ENCODE results near the gene ABCC5.
"Not testable (repeated sequence)": the region's sequence is repeated elsewhere in the genome, so short reads cannot be mapped to it uniquely, and the experiment has no call there.

The ABCC5 gene

DNA sequence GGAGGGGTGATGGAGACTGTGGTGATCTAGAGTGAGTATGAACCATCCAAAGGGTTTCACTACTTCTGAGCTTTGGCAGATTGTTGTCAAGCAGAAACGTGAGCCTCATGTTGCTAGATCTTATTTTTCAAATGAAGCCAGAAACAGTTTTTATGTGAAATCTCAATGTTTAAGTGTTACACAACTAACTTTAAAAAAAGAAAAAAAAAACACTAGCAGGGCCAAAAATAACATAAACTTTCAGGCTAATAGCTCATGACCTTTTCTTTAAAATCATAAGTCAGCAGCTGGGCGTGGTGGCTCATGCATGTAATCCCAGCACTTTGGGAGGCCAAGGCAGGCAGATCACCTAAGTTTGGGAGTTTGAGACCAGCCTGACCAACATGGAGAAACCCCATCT lies 11.8 kb upstream of the ABCC5 start:
- no peak for TF ChIP-seq ZFX (IDR thresholded peaks at IDR 0.05)
- TF ChIP-seq, protein P1, sequence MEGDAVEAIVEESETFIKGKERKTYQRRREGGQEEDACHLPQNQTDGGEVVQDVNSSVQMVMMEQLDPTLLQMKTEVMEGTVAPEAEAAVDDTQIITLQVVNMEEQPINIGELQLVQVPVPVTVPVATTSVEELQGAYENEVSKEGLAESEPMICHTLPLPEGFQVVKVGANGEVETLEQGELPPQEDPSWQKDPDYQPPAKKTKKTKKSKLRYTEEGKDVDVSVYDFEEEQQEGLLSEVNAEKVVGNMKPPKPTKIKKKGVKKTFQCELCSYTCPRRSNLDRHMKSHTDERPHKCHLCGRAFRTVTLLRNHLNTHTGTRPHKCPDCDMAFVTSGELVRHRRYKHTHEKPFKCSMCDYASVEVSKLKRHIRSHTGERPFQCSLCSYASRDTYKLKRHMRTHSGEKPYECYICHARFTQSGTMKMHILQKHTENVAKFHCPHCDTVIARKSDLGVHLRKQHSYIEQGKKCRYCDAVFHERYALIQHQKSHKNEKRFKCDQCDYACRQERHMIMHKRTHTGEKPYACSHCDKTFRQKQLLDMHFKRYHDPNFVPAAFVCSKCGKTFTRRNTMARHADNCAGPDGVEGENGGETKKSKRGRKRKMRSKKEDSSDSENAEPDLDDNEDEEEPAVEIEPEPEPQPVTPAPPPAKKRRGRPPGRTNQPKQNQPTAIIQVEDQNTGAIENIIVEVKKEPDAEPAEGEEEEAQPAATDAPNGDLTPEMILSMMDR (conservative IDR thresholded peaks at IDR 0.05): no peak
- H3K27ac ChIP-seq: no peak overlapping the region

DNA sequence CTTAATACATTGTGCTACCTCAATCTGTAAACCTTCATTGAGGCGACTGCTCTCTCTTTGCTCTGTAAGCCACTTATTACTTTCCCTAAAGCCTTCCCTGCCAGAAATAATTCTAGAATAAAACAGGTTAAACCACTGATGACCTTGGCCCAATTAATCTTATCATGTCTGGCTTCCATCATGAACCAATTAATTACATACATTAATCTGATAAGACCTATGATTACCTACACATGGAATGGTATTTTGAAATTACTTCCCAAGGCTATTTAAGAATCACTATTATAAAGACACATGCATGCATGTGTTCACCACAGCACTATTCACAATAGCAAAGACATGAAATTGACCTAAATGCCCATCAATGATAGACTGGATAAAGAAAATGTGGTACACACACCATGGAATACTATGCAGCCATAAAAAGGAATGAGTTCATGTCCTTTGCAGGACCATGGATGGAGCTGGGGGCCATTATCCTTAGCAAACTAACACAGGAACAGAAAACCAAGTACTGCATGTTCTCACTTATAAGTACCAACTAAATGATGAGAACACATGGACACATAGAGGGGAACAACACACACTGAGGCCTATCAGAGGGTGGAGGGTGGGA lies 10.7 kb upstream of the ABCC5 start:
- not testable (repeated sequence) for H3K27ac ChIP-seq

DNA sequence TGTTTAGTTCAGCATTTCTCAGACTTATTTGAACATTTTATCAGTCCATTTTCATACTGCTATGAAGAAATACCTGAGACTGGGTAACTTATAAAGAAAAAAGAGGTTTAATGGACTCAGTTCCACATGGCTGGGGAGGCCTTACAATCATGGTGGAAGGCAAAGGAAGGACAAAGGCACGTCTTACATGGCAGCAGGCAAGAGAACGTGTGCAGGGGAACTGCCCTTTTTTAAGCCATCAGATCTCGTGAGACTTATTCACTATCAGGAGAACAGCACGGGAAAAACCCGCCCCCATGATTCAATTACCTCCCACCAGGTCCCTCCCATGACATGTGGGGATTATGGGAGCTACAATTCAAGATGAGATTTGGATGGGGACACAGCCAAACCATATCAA lies 7.6 kb upstream of the ABCC5 start:
- H3K27ac ChIP-seq: not testable (repeated sequence)

DNA sequence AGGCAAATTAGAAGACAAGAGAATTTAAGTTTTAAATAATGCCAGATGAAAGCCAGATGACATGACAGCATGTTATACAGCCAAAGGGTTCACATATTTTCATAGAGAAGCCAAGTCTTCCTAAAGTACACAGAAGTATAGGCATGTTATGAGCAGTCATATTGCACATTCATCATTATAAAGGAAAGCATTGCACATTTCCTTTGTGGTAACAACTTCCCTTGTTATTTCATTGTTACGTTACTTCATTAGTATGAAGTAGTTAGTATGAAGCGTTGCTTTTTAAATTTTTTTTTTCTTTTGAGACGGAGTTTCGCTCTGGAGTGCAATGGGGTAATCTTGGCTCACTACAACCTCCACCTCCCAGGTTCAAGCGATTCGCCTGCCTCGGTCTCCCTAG lies 4.6 kb upstream of the ABCC5 start:
- no peak overlapping the region for H3K27ac ChIP-seq
- TF ChIP-seq, protein P1 (conservative IDR thresholded peaks at IDR 0.05): no peak
- no peak for TF ChIP-seq ZFX (IDR thresholded peaks at IDR 0.05)

DNA sequence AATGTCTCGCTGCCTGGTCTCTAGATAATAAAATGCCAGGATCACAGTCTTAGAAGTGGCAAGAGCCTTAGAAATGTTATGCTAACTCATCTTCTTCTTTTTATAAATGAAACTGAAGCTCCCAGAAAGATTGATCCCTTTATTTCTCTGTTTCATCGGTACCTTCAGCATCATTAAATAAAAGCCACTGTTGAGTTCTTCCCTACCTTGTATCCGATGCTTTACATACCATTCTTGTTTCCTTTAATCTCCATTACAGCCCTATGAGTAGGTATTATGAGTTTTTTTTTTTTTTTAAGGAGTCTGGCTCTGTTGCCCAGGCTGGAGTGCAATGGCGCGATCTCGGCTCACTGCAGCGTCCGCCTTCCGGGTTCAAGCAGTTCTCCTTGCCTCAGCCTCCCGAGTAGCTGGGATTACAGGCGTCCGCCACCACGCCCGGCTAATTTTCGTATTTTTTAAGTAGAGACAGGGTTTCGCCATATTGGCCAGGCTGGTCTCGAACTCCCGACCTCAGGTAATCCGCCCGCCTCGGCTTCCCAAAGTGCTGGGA lies 815 bp upstream of the ABCC5 start:
- peak overlapping the region; percentile 75 for H3K27ac ChIP-seq
- TF ChIP-seq, protein P1 (conservative IDR thresholded peaks at IDR 0.05): no peak
- TF ChIP-seq ZFX (IDR thresholded peaks at IDR 0.05): no peak

DNA sequence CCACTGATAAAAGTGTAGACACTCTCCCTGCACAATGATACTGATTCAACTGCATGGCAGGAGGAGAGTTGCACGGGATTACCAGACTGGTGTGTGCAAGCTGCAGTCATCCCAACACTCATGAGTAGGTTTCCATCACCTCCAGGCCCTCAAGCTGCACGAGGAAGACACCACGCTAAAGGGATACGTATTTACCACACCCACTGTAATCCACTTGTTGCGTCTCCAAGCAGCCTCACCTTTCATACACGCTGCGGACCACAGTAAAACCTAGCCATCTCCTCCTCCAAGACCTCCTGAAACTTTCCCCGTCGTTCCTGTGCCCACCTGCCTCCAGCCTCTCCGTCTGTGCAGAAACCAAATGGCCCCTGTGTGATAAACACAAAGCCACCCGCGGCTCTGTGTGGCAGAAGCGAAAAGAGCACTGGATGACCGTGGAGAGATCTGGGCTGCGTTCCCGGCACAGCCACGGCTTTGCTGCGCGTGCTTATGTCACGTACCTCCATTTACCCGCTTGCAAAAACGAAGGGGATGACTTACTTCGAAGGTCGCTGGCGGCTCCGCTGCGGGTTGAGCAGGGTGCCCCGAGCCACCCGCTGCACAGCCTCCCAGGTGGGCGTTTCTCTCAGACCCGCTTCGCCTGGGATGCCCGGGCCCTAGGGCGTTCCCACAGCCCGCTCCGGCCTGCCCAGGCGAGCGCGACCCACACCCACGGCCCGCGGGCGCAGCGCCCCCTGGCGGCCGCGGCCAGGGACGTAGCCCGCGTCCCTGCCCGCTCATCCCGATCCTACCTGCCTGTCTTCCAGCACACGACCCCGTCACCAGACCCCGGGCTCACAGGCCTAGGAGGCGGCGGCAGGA lies 643 bp downstream of the ABCC5 start:
- TF ChIP-seq ZFX (IDR thresholded peaks at IDR 0.05): no peak
- TF ChIP-seq, protein P1 (conservative IDR thresholded peaks at IDR 0.05): peak; percentile 100
- peak overlapping the region; percentile 75 for H3K27ac ChIP-seq

DNA sequence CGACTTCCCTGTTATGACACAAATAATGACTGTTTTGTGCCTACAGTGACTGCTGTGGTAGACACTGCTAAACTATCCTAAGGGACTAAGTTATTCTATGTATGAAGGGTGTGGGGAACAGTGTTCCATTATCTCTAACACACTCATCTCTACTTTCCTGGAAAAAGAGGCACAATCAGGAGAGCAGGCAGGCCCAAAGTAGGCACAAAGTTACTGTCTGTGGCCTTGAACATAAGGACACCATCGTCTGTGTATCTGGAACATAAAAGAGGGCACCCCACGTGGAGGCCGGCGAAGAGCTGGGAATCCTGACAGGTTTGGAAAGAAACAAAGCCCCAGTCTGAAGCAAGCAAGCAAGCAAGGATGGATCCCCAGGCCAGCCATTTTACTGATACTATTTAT lies 1.5 kb downstream of the ABCC5 start:
- no peak overlapping the region for H3K27ac ChIP-seq
- no peak for TF ChIP-seq ZFX (IDR thresholded peaks at IDR 0.05)
- TF ChIP-seq, protein P1 (conservative IDR thresholded peaks at IDR 0.05): no peak

DNA sequence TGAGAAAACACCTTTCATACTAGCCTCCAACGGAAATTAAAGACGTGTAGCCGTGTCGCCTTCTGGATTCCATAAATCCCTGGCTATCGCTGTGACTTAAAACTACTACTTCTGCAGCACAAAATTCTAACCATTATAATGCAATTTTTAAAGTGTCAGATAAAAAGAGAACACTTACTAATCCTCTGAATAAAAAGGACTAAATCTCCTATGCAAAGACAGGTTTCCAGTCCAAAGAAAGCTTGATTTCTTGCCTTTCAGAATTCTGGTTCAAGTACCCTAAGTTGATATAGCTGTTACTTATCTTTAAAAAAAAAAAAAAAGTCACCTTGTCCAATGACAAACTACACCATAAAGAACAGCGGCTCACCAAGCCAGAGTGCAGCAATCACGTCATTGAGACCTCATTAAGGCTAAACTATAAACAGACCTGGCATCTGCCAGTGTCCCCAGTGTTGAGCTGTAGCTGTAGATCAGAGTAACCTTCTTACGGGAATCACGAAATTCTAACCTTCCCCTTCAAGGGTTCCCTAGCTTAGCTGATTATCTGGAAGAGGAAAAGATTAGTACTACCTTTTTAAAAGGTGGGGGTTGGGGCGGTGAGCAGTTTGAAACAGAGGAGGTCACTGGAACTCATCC lies 2.2 kb downstream of the ABCC5 start:
- H3K27ac ChIP-seq: no peak overlapping the region
- TF ChIP-seq, protein P1 (conservative IDR thresholded peaks at IDR 0.05): no peak
- no peak for TF ChIP-seq ZFX (IDR thresholded peaks at IDR 0.05)
